ENCODE data around the gene RNF182. TPM values are rescaled to one million over a fixed set of nuclear protein-coding genes. Genes with fewer than 3 reads are reported as not detected.

RNF182 gene
- total RNA-seq, 4 donors from 2014 or later, result under 0.01 to 0.41 (median 0.34) TPM; not detected in 1

- intact Hi-C loops (cut with DNase I; ENCODE audit: low total_unique reads), result no loop called here
- no peaks in the 10 kb centered on the region for H3K36me3 ChIP-seq
- TF ChIP-seq, protein P1, sequence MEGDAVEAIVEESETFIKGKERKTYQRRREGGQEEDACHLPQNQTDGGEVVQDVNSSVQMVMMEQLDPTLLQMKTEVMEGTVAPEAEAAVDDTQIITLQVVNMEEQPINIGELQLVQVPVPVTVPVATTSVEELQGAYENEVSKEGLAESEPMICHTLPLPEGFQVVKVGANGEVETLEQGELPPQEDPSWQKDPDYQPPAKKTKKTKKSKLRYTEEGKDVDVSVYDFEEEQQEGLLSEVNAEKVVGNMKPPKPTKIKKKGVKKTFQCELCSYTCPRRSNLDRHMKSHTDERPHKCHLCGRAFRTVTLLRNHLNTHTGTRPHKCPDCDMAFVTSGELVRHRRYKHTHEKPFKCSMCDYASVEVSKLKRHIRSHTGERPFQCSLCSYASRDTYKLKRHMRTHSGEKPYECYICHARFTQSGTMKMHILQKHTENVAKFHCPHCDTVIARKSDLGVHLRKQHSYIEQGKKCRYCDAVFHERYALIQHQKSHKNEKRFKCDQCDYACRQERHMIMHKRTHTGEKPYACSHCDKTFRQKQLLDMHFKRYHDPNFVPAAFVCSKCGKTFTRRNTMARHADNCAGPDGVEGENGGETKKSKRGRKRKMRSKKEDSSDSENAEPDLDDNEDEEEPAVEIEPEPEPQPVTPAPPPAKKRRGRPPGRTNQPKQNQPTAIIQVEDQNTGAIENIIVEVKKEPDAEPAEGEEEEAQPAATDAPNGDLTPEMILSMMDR (IDR thresholded peaks at IDR 0.05), result no peak
- no peak for TF ChIP-seq POLR2A (IDR thresholded peaks at IDR 0.05)
- DNase-seq, result no peak
- H3K9me3 ChIP-seq, result no peaks in the 10 kb centered on the region
- H3K4me3 ChIP-seq, result no peak overlapping the region
- H3K4me1 ChIP-seq, result no peaks in the 10 kb centered on the region
- H3K27ac ChIP-seq, result no peak overlapping the region
- H3K27me3 ChIP-seq, result no peaks in the 10 kb centered on the region
These were observed 76.1 kb downstream of the RNF182 start for GRCh38 chr6:14000901-14001300.

- Histone ChIP-seq H3K27me3 (no peaks in the 10 kb centered on the region), H3K36me3 (no peaks in the 10 kb centered on the region), H3K27ac (no peak overlapping the region), H3K9me3 (no peaks in the 10 kb centered on the region), H3K4me3 (no peak overlapping the region), H3K4me1 (no peaks in the 10 kb centered on the region)
- intact Hi-C loops (cut with DNase I; ENCODE audit: low total_unique reads), result no loop called here
- TF ChIP-seq, protein P1 (IDR thresholded peaks at IDR 0.05), result no peak
- no peak for TF ChIP-seq POLR2A (IDR thresholded peaks at IDR 0.05)
- DNase-seq, result peak in 1 of 2 donors; percentile 30
These were observed 76.7 kb downstream of the RNF182 start for GRCh38 chr6:14001329-14002012.

GRCh38 chr6:14002176-14002947 lies 77.6 kb downstream of the RNF182 start:
- Histone ChIP-seq H3K4me3 (no peak overlapping the region), H3K36me3 (no peaks in the 10 kb centered on the region), H3K4me1 (no peaks in the 10 kb centered on the region), H3K27me3 (no peaks in the 10 kb centered on the region), H3K27ac (no peak overlapping the region), H3K9me3 (no peaks in the 10 kb centered on the region)
- no peak for DNase-seq
- intact Hi-C loops (cut with DNase I; ENCODE audit: low total_unique reads), result no loop called here
- TF ChIP-seq, protein P1 (IDR thresholded peaks at IDR 0.05), result no peak
- TF ChIP-seq POLR2A (IDR thresholded peaks at IDR 0.05), result no peak

DNA sequence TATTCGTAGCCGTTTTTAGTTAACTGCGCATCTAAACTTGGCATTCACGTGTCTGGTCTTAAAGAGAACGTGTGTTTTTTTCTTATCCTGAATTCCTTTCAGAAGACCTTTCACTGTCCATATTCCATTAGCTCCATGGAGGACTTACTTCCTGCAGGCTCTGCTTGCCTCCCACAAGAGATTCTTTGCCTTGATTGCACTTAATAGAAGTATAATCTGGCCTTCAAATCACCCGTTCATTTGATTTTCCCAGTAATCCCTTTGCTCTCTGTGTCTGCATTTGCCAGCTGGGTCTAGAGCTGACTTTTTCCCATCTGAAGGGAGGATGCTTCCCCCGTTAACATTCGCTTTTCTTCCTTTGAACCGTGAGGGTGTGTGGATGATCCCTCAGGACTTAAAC lies 79.5 kb downstream of the RNF182 start:
- no peak overlapping the region for H3K4me3 ChIP-seq
- H3K9me3 ChIP-seq, result no peaks in the 10 kb centered on the region
- H3K4me1 ChIP-seq, result no peaks in the 10 kb centered on the region
- TF ChIP-seq, protein P1 (IDR thresholded peaks at IDR 0.05), result no peak
- TF ChIP-seq POLR2A (IDR thresholded peaks at IDR 0.05), result no peak
- intact Hi-C loops (cut with DNase I; ENCODE audit: low total_unique reads), result no loop called here
- no peaks in the 10 kb centered on the region for H3K27me3 ChIP-seq
- H3K27ac ChIP-seq, result no peak overlapping the region
- H3K36me3 ChIP-seq, result no peaks in the 10 kb centered on the region
- no peak for DNase-seq

- TF ChIP-seq POLR2A (IDR thresholded peaks at IDR 0.05), result no peak
- no peak for DNase-seq
- intact Hi-C loops (cut with DNase I; ENCODE audit: low total_unique reads), result no loop called here
- Histone ChIP-seq H3K27ac (no peak overlapping the region), H3K9me3 (no peaks in the 10 kb centered on the region), H3K36me3 (no peaks in the 10 kb centered on the region), H3K4me1 (no peaks in the 10 kb centered on the region), H3K27me3 (no peaks in the 10 kb centered on the region), H3K4me3 (no peak overlapping the region)
These were observed 84.1 kb downstream of the RNF182 start for GRCh38 chr6:14008809-14009208.

Data from uterus (tissue), 4 donors.